NCI-H526 treated with DMSO at 0.1 percent for 48 hours (cell line): ENCODE data around the gene RASGRF2.

Experiments used
- DNase-seq: peaks from one replicate; lab custom pipeline; 2025; lab: John Stamatoyannopoulos, UW

RASGRF2 gene, protein sequence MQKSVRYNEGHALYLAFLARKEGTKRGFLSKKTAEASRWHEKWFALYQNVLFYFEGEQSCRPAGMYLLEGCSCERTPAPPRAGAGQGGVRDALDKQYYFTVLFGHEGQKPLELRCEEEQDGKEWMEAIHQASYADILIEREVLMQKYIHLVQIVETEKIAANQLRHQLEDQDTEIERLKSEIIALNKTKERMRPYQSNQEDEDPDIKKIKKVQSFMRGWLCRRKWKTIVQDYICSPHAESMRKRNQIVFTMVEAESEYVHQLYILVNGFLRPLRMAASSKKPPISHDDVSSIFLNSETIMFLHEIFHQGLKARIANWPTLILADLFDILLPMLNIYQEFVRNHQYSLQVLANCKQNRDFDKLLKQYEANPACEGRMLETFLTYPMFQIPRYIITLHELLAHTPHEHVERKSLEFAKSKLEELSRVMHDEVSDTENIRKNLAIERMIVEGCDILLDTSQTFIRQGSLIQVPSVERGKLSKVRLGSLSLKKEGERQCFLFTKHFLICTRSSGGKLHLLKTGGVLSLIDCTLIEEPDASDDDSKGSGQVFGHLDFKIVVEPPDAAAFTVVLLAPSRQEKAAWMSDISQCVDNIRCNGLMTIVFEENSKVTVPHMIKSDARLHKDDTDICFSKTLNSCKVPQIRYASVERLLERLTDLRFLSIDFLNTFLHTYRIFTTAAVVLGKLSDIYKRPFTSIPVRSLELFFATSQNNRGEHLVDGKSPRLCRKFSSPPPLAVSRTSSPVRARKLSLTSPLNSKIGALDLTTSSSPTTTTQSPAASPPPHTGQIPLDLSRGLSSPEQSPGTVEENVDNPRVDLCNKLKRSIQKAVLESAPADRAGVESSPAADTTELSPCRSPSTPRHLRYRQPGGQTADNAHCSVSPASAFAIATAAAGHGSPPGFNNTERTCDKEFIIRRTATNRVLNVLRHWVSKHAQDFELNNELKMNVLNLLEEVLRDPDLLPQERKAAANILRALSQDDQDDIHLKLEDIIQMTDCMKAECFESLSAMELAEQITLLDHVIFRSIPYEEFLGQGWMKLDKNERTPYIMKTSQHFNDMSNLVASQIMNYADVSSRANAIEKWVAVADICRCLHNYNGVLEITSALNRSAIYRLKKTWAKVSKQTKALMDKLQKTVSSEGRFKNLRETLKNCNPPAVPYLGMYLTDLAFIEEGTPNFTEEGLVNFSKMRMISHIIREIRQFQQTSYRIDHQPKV (N-terminal part only)

DNA sequence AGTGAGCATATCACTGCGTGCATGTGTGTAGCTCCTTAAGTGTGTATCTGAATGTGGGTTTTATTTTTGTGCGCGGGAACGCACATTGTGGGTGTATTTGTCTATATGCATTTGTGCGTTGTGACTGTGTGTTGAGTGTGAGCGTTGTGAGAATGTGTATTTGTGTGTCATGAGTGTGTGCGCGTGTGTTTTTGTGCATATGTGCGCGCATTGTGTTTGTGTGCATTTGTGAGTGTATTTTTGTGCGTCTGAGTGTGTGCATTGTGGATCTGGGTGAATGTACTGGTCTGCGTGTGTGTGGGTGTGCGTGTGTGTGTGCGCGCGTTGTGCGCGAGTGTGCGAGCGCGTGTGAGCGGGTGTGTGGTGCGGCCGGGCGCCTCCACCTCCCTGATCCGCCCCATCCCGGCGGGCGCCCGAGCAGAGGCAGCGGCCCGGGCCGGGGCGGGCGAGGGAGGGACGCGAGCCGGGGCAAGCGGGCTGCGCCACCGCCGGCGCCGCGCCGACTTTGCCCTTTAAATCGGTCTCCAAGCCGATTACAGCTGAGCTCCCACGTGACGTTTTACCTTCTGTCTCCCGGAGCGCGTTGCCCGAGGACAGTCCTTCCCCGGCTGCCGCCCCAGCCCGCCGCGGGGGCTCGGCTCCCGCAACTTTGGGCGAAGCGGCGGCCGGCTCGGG, at the start of gene RASGRF2:
RASGRF2 (plus strand) TSS at position 596 of the 675 bp plus-strand sequence. CDS start 376 bp downstream, outside the sequence.
- peak; percentile 44 for DNase-seq

DNA sequence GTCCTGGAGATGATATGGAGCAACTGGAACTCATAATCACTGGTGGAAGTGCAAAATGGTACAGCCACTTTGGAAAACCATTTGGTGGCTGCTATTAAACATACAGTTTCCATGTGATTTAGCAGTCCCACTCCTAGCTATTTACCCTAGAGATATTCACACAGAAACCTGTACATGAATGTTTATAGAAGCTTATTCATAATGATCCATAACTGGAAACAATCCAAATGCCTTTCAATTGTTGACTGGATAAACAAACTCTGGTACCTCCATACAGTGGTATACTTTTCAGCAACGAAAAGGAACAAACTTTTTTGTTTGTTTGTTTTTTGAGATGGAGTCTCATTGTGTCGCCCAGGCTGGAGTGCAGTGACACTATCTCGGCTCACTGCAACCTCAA, 47.7 kb upstream of the RASGRF2 start:
- DNase-seq = no peak

DNA sequence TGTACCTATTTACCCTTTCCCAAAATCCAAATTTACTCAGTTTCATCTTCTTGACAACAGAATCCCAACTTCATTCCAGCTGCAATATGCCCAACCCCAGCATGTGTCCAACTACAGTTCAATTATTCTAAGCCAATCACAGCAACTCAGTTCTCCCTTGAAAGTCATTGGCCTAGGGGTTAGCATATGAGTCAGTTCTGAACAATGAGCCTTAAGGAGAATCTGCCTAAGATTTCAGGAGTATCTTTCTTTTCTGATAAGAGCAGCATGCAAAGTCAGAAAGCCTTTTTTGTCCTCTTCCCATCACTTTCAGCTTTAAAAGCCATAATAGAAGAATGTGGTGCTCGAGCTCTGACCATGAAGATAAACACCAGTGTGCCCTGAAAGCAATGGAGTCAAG, 44.4 kb upstream of the RASGRF2 start:
- no peak for DNase-seq

DNA sequence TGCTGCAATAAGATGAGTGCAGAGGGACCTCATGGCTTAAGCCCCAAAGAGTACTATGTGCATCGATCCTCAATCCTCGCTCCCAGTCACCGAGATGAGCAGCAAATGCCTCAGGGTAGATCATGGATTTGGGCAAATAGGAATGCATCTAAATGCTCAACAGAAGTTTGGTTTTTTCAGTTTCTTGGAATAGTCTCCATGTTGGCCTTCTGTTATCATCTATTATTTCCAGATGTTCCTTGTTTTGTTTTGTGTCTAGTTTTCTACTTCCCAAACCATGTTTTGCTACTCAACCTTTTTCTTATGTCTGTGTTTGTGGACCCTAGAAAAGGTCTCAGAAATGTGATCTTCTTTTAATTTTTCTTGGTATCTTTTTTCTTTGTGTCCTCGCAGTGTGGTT, 43.5 kb upstream of the RASGRF2 start:
- DNase-seq = no peak

DNA sequence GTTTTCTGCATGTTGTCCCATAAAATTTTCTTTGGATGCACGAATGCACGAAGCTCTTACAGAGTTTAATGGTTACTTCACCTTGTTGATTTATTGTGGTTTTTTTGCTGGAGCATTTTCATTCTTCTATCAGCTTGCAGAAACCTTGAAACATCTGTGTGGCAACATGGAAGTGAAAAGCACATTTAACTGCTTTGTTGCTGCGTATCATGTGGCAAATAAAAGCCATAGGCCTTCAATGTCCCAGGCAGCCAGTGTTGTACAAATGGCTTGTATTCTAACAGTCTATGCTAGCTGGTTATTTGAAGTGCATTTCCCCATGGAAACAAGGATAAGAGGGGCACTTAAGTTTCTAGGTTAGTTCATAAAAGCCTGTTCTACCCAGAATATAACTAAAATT, 42.5 kb upstream of the RASGRF2 start:
- no peak for DNase-seq

DNA sequence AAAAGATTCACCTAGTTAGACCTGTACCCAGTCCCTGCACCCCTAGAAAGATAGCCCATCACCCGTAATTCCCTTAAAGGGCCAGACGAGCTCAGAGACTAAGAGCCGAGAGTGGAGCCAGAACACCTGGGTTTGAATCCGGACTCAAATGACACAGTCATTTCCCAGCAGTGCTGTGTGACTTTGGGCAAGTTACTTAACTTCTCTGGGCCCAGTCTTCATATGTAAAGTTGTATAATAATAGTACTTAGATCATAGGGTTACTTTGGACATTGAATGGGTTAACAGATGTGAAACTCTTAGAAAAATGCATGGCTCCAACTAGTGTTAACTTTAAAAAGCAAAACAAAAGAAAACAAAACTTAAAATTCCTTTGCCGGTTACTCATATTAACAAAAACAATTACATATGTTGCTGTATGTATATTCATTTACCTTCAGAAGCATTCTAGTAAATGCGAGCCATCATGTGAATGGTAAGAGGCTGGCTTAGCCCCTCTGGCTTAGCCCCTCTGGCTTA, 40.4 kb upstream of the RASGRF2 start:
- no peak for DNase-seq

DNA sequence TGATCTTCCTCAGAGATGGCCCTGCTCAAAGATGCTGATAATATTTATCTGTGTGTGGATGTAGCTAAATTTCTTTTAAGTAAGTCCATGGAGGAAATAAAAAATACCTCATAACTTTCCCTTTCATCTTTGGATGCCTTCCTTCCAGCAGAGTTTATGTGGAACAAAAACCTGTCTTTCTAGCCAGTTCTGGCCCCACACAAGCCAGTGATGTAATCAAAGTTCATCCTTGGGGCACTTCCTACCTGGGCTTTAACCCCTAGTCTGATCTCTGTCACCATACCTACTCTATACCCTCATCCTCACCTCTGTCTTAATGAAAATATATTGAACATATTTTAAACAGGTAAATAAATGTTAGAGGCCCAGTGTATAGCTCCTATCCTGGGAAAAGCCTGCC, 39.8 kb upstream of the RASGRF2 start:
- no peak for DNase-seq

DNA sequence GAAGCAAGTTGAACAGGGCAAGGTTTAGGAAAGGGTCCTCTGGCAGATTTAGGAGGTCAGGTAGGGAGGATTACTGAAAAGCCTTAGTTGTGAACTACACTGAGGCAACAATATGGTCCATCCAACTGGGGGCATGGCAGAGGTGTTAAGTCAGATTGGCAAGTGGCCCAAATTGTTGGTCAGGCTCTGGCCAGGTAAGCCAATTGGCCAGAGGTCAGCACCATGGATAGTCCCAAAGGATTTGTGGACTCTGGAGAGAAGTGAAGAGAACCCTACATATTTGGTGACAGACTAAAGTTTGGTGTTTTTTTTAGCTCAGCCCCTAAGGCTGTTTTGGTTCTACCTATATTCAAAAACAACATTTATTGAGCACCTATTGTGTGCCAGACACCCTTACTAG, 39.1 kb upstream of the RASGRF2 start:
- no peak for DNase-seq

DNA sequence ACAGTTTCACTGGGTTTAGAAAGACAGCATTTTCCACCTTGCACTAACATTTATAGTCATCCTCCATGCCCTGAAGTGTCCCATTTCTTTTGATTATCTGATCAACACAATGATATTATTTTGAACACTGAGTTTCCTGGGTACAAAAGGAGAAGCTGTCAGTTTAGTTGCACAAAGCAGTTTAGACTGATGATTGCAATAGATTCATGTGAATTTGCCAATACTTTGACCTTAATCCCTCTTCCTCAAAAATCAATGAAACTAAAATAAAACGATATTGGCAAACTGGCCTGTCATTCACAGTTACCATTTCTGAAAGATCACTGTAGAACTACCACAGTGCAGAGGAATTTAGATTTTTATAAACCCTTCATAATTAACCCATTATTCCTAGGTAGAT, 34.2 kb upstream of the RASGRF2 start:
- DNase-seq = no peak

DNA sequence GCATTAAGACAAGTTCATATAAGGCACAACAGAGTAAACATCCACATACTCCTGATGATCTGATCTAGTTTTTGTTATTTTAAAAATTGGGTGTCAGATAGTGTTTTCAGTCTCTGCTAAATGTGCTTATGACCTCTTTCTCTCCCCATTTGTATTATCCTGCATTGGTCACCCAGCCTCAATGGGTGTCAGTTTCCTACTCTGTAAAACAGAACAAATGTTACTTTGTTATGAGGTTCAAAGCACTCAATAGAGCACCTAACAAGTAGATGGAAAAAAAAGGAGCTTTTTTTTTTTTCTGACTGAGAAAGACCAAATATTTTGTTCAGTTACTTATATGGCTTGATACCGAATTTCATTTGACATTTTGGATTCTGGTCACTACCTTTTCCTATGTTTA, 33.6 kb upstream of the RASGRF2 start:
- DNase-seq = no peak

DNA sequence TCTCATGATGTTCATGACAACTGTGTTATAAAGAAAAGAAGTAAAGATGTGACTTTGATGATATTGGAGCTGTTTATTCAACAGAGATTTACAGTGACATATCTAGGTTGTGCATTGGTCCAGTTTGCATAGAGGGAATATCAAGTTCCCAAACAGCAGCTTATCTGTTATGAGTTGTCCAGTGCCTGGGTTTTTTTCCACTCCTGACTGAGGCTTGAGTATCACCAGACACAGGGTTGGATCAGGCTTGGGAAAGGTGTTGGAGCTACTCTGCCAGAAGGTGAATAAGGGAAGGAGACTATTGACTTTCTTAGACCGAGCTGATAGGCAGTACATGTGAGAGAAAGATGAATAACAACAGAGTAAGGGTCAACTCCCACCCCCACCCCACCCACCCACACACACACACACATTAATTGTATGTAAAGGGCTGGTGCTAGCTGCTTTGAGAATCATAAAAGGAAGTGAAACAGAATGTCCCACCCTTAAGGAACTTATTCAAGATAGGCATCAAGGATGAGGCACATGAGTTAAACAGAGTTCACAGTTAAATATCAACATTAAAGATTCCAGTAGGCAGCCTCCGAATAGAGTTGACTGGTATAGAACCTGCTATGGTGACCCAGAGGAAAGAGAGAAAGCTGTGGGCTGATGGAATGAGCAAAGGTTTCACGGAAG, 33.0 kb upstream of the RASGRF2 start:
- DNase-seq = no peak

DNA sequence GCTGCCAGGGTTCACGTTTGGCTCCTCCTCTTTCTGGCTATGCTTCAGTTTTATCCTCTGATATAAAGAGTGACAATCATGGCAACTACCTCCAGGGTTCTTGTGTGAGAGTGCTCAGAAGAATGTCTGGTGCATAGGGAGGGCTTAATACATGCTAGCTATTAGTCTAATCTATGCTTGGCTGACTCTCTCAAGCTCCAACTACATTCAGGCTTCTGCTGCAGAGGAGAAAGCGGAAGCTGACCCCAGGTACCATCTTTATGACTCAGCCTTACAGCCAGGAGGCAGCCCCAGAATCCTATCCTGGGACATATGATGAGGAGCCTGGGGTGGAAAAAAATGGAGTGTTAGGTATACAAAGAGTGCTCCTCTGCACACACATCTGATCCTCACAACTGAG, 32.1 kb upstream of the RASGRF2 start:
- DNase-seq = no peak

DNA sequence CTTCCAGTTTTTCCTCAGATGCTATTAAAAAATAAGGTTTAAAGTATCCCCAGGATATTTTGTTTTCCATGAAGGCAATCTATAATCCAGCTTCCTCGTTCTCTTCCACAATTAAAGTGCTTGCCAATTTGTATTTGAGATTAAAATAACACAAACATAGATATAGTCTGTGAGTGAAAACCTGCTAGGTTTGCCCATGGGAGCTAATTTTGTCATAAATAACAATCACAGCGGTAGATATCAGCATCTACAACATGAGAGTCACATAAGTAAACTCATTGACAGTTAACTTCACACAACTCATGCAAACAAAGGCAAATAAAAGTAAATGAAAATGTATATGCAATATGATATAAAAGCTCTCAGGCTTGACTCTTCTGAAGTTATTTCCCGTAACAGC, 29.2 kb upstream of the RASGRF2 start:
- DNase-seq = no peak

DNA sequence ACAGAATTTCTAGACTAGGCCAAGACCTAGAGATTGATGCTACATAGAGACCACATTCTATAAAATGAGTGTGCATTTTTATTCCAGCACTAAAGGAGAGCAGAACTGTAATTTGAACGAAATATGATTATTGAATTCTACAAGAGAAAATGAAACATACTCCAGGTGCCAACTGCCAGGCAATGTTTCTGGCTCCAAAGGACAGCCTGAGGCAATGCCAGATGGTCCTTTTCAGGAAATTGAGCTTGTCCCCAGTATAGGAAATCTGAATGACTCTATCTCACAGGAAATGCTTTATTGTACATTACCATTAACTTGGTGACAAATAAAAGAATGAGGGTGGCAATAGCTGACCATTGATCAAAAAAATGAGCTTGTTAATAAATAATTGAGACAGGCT, 28.8 kb upstream of the RASGRF2 start:
- no peak for DNase-seq

DNA sequence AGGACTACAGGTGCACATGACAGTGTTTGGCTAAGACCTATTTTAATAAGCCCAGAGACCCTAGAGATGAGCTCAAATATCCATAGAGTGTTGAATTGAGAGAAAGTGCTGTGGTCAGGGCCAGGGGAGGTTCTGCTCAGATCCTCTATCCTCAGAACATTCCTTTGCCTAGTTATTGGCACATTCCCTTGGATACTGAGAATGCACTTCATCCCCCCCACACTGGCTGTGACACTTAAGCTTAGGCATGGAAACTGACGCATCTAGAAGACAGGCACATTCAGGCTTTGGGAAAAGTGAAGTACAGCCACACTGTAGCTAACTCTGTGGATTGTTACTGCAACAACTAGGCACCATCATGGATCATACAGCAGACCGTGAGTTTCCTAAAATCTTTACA, 27.1 kb upstream of the RASGRF2 start:
- no peak for DNase-seq

DNA sequence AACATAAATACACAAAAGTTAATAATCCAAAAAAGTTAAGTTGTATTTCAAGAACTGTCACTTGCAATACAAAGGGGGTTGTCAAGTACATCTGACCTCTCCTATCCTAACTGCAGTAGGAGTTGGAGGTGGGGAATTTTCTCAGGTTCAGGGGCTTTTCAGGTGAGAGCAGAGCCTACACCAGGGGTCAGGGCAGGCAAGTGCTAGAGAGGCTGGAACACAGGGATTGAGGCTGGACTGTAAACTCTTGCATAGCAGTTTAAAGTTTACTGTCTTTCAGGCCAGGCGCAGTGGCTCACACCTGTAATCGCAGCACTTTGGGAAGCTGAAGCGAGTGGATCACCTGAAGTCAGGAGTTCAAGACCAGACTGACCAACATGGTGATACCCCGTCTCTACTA, 25.4 kb upstream of the RASGRF2 start:
- DNase-seq = no peak

DNA sequence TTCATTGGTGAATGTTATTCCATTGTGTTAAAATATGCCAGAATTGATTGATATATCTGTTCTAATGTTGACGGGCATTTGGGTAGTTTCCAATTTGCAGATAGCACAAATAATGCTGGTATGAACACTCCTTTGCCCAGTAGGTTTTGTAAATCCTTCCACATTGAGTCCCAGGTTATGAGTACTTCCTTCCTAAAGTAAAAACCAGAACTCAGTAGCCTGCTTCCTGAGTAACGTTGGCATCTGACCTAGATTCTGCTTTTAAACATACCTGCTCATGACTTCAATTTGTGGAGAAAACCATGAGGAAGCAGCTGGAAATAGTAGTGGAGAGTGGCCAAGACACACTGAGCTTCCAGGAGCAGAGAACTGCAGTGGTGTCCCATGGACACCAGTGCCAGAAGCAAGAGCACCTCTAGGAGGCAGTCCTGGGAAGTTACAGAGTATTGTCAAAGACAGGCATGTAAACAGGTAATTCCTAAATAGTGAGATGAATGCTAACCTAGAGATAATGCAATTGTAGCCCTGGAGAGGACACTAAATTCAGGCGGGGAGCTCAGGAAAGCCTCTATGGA, 24.3 kb upstream of the RASGRF2 start:
- DNase-seq = no peak

DNA sequence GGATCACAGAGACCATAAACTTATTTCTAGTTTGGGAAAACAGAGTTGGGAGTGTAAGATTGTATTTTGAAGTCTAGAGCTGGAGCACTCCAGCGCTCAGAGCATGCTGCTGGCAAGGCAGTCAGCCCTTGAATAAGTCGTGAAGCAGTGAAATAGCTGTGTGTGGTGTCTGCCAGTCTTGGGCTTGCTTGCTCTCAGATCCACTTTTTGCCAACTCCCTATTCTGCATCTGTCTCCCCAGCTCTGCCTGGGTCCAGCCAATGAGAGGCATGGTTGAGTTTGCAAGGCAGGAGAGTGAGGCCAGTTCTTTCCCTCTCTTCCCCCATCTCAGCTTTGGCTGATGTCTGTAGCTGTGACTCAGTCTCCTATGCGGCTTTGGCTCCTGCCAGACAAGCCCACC, 23.3 kb upstream of the RASGRF2 start:
- DNase-seq = no peak

DNA sequence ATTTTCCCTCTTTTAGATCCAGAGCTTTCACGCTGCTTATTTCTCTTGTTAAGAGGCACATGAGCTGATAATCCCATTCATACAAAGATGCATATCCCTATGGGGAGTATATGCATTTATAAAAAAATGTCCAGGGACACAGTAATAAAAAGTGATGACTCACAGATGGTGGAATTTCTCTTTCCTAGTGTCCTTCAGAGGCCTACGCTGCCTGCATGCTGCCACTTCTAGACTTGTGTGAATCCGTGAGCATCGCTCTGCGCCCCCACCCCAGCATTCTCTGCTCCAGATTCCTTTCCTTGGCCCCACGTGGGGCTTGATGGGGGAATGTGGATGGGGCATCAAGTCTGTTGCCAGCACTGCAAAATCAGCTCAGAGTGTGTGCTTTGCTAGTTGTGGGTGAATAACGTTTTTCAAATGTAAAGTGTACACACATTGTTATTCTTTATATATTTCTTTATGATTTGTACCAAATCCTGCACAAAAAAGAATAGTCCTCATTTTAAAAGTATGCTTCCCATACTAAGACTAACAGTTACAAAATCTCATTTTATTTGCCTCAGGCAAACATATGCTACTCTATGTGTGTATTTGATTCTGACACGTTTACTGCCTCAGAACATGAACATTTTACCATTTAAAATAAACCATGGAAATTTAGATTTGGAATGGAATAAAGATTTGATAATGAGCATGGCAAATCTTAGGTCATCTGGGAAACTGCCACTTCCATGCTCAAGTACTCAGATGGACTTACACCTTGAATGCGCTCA, 22.4 kb upstream of the RASGRF2 start:
- DNase-seq = no peak

DNA sequence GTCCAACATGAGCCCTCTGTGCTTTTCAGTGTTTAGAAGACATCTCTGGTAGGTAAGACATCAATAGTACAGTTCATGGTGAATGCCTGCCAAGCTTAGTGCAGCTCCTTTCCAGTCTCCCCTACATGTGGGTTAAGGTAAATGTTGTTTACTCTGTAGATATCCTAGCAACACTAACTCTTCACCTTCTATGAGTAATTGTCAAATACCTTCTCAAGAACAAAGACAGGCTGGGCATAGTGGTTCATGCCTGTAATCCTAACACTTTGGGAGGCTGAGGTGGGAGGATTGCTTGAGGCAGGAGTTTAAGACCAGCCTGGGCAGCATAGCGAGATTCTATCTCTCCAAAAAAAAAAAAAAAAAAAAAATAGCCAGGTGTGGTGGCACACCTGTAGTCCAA, 18.7 kb upstream of the RASGRF2 start:
- DNase-seq = no peak
